Measurements from ENCODE around the gene VIPR2. TPM values are rescaled to one million over a fixed set of nuclear protein-coding genes. Genes with fewer than 3 reads are reported as not detected.

VIPR2 gene
- total RNA-seq, 1 experiment from 2014 or later = not detected

DNA sequence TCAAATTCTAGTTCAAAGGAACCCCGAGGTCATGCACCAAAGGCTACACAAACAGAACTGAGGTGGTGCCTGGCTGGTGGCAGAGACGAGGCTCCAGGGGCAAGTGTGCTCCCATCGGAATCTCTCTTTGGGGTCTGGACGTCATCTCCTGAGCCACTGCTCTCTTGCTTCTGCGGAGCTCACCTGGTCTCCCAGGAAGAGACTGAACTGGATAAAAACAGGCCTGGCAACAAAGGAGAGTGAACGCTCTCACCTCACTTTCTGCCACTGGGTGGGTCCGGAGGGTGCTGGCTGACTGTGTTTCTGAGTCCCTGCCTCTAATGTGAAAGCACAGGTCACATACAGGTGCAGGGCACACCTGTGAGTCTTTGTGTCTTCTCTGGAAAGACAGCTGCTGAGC lies 22.4 kb downstream of the VIPR2 start:
- H3K4me3 Mint-ChIP-seq (ENCODE audit: unreplicated experiment) = no peak overlapping the region
- intact Hi-C loops (cut with micrococcal nuclease) = no loop called here
- ChIA-PET CTCF (no interaction called here), POLR2A (interaction anchor here (0.6 to 0.7 kb wide), 2 partner anchors 15 to 50 kb away, joined by 3 read pairs; no protein-coding TSS in a partner anchor)
- no peaks in the 10 kb centered on the region for H3K9me3 Mint-ChIP-seq (ENCODE audit: unreplicated experiment)
- DNase-seq (ENCODE audit: unreplicated experiment) = no peak
- H3K27ac Mint-ChIP-seq (ENCODE audit: low read depth, unreplicated experiment) = no peak overlapping the region
- H3K4me1 Mint-ChIP-seq (ENCODE audit: insufficient read depth, unreplicated experiment) = no peaks in the 10 kb centered on the region
- TF ChIP-seq CTCF (IDR thresholded peaks at IDR 0.05; ENCODE audit: unreplicated experiment) = no peak
- no TSS peak for BruUV-seq (replicated peaks)
- peaks cover 48% of the 10 kb centered on the region for H3K27me3 Mint-ChIP-seq (ENCODE audit: insufficient read depth, unreplicated experiment)
- H3K36me3 Mint-ChIP-seq (ENCODE audit: insufficient read depth, unreplicated experiment) = no peaks in the 10 kb centered on the region

DNA sequence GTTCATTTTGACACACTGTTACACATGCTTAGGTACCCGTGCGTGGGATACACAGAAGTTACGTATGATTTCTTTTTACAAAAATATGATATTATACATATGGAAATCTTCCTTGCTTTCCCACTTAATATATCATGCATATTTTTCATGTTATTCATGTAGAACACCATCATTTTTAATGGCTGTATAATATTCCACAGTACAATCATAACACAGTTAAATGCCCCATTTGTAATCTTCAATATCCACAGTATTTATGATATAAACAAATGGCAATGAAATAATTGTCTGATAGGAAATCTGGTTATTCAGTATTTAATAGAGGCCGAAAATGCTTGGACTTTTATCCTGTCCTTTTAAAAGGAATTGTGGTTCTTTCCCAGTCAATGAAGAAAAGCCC lies 23.2 kb downstream of the VIPR2 start:
- TF ChIP-seq CTCF (IDR thresholded peaks at IDR 0.05; ENCODE audit: unreplicated experiment) = no peak
- intact Hi-C loops (cut with micrococcal nuclease) = no loop called here
- no peak for DNase-seq (ENCODE audit: unreplicated experiment)
- Mint-ChIP-seq H3K4me1 (ENCODE audit: insufficient read depth, unreplicated experiment) (no peaks in the 10 kb centered on the region), H3K36me3 (ENCODE audit: insufficient read depth, unreplicated experiment) (no peaks in the 10 kb centered on the region), H3K9me3 (ENCODE audit: unreplicated experiment) (no peaks in the 10 kb centered on the region), H3K27ac (ENCODE audit: low read depth, unreplicated experiment) (no peak overlapping the region), H3K27me3 (ENCODE audit: insufficient read depth, unreplicated experiment) (peaks cover 47% of the 10 kb centered on the region), H3K4me3 (ENCODE audit: unreplicated experiment) (no peak overlapping the region)
- ChIA-PET POLR2A (no interaction called here), CTCF (no interaction called here)
- no TSS peak for BruUV-seq (replicated peaks)

DNA sequence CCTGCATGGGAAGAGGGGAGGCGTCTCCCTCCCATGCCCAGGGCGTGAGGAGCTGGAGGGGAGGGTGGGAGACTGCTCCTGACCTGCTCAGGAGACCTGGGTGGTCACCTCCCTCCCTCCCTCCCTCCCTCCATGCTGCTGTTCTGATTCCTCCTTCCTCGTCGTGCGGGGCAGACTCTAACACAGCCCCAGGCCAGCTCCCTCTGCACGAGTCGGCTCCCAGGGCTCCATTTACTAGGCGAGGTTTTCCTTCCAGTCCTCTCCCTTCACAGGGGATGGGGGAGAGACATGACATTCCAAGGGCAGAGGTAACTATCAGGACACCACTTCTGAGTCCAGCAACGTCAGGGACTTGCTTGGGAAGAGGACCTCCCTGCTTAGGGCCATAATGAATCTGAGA lies 23.6 kb downstream of the VIPR2 start:
- no peak for DNase-seq (ENCODE audit: unreplicated experiment)
- TF ChIP-seq CTCF (IDR thresholded peaks at IDR 0.05; ENCODE audit: unreplicated experiment) = no peak
- peaks cover 43% of the 10 kb centered on the region for H3K27me3 Mint-ChIP-seq (ENCODE audit: insufficient read depth, unreplicated experiment)
- ChIA-PET CTCF (no interaction called here), POLR2A (no interaction called here)
- intact Hi-C loops (cut with micrococcal nuclease) = no loop called here
- no peak overlapping the region for H3K27ac Mint-ChIP-seq (ENCODE audit: low read depth, unreplicated experiment)
- H3K4me3 Mint-ChIP-seq (ENCODE audit: unreplicated experiment) = no peak overlapping the region
- H3K36me3 Mint-ChIP-seq (ENCODE audit: insufficient read depth, unreplicated experiment) = no peaks in the 10 kb centered on the region
- no peaks in the 10 kb centered on the region for H3K4me1 Mint-ChIP-seq (ENCODE audit: insufficient read depth, unreplicated experiment)
- BruUV-seq (replicated peaks) = no TSS peak
- no peaks in the 10 kb centered on the region for H3K9me3 Mint-ChIP-seq (ENCODE audit: unreplicated experiment)

- no TSS peak for BruUV-seq (replicated peaks)
- intact Hi-C loops (cut with micrococcal nuclease) = no loop called here
- DNase-seq (ENCODE audit: unreplicated experiment) = no peak
- Mint-ChIP-seq H3K4me3 (ENCODE audit: unreplicated experiment) (no peak overlapping the region), H3K9me3 (ENCODE audit: unreplicated experiment) (no peaks in the 10 kb centered on the region), H3K27me3 (ENCODE audit: insufficient read depth, unreplicated experiment) (peaks cover 42% of the 10 kb centered on the region), H3K4me1 (ENCODE audit: insufficient read depth, unreplicated experiment) (no peaks in the 10 kb centered on the region), H3K36me3 (ENCODE audit: insufficient read depth, unreplicated experiment) (no peaks in the 10 kb centered on the region), H3K27ac (ENCODE audit: low read depth, unreplicated experiment) (no peak overlapping the region)
- TF ChIP-seq CTCF (IDR thresholded peaks at IDR 0.05; ENCODE audit: unreplicated experiment) = no peak
- ChIA-PET POLR2A (no interaction called here), CTCF (no interaction called here)
Measured at GRCh38 chr7:159120540-159120919, 24.1 kb downstream of the VIPR2 start.
